ENCODE data around the gene TMEM178B. TPM values are rescaled to one million over a fixed set of nuclear protein-coding genes. Genes with fewer than 3 reads are reported as not detected.

The TMEM178B gene
- total and polyA plus RNA-seq, 2 of the 13 experiments (the other 11 are each of a cell fraction or from before 2014, with no cell fraction given), result 0.01 to 0.02 TPM

GRCh38 chr7:141043616-141044015, 30.2 kb upstream of the TMEM178B start:
- Histone ChIP-seq H3K9ac (ENCODE audit: insufficient read depth, low read depth, low read length) (no peak overlapping the region), H4K20me1 (ENCODE audit: insufficient read depth, low read length) (no peaks in the 10 kb centered on the region), H3K27ac (ENCODE audit: extremely low read length, insufficient read depth, low read length) (no peak overlapping the region), H3K4me2 (ENCODE audit: low read depth, low read length) (no peak overlapping the region), H3K79me2 (ENCODE audit: insufficient read depth, low read length) (no peaks in the 10 kb centered on the region), H3K36me3 (replicated peaks in 1 of 2; ENCODE audit: control insufficient read depth in 1 of 2, insufficient read depth in 2 of 2, low read length in 2 of 2) (no peaks in the 10 kb centered on the region), H2AFZ (ENCODE audit: low read length) (no peak overlapping the region), H3K4me3 (replicated peaks in 1 of 3; ENCODE audit: insufficient read depth in 1 of 3, low read depth in 2 of 3, low read length in 3 of 3) (no peak overlapping the region), H3K4me1 (ENCODE audit: insufficient read depth, low read length) (peaks cover 22% of the 10 kb centered on the region), H3K27me3 (ENCODE audit: control insufficient read depth in 1 of 2, insufficient read depth in 2 of 2, low read length in 2 of 2) (no peaks in the 10 kb centered on the region), H3K9me3 (ENCODE audit: low read length) (no peaks in the 10 kb centered on the region)
- POLR2A ChIA-PET, result no interaction called here
- no peak for ATAC-seq
- in situ Hi-C loops (cut with HindIII; ENCODE audit: extremely low pct_ligation_motif_present, low pct_unique_long_range_greater_than_20kb), result no loop called here
- no peak for DNase-seq (ENCODE audit: low spot score)
- CTCF ChIA-PET (ENCODE audit: low intra/inter-chr PET ratio, low total read pairs), result no interaction called here
- no peak for FAIRE-seq
- no TSS peak for BruUV-seq (replicated peaks)
- WGBS (ENCODE audit: low lambda C conversion rate), result 49% methylated on average over 4 of the region's 4 CpGs
- intact Hi-C loops (cut with micrococcal nuclease; ENCODE audit: unreplicated experiment), result no loop called here
- TF ChIP-seq TERF1 (CRISPR knock-in tag; IDR thresholded peaks at IDR 0.05) (no peak), YEATS2 (CRISPR knock-in tag; IDR thresholded peaks at IDR 0.05; ENCODE audit: borderline replicate concordance) (no peak), MTF2 (CRISPR knock-in tag; IDR thresholded peaks at IDR 0.05; ENCODE audit: borderline replicate concordance) (no peak), NFKB2 (CRISPR knock-in tag; IDR thresholded peaks at IDR 0.05; ENCODE audit: borderline replicate concordance) (no peak), ZNF333 (CRISPR knock-in tag; IDR thresholded peaks at IDR 0.05; ENCODE audit: borderline replicate concordance) (no peak), PBX2 (CRISPR knock-in tag; IDR thresholded peaks at IDR 0.05) (no peak), TGIF2 (CRISPR knock-in tag; IDR thresholded peaks at IDR 0.05) (no peak), ZHX2 (IDR thresholded peaks at IDR 0.05; ENCODE audit: low read depth) (no peak), ZHX2 (CRISPR knock-in tag; IDR thresholded peaks at IDR 0.05; ENCODE audit: borderline replicate concordance) (no peak), ATF5 (CRISPR knock-in tag; IDR thresholded peaks at IDR 0.05; ENCODE audit: low read depth) (no peak), SOX6 (IDR thresholded peaks at IDR 0.05) (no peak), SOX6 (CRISPR knock-in tag; IDR thresholded peaks at IDR 0.05) (no peak), ZNF530 (CRISPR knock-in tag; IDR thresholded peaks at IDR 0.05; ENCODE audit: low read depth) (no peak), ISL2 (CRISPR knock-in tag; IDR thresholded peaks at IDR 0.05) (no peak), DR1 (CRISPR knock-in tag; IDR thresholded peaks at IDR 0.05) (no peak), ZBTB2 (CRISPR knock-in tag; IDR thresholded peaks at IDR 0.05; ENCODE audit: low read depth) (no peak)

All from HepG2 (cell line).